Hepatocyte (in vitro differentiated cells): ENCODE results near the gene HECTD2.
"Not testable (repeated sequence)": the region's sequence is repeated elsewhere in the genome, so short reads cannot be mapped to it uniquely, and the experiment has no call there.

Experiments used
- EZH2 ChIP-seq: fragments of 200-600 bp; sonication (generic); IDR thresholded peaks from 2 replicates; pipeline ENCODE4 v1.6.1; 2016; ENCODE audit warnings: antibody characterized with exemption, mild to moderate bottlenecking, borderline replicate concordance
- EZH2phosphoT487 ChIP-seq: fragments of 200-600 bp; sonication (generic); IDR thresholded peaks from one replicate; pipeline ENCODE4 v1.6.1; 2018; ENCODE audit warnings: antibody characterized with exemption, mild to moderate bottlenecking, low read depth, moderate library complexity; ENCODE audit not compliant: unreplicated experiment, severe bottlenecking
- TF ChIP-seq, protein P1 (sequence below): fragments of 200-600 bp; sonication (generic); IDR thresholded peaks from 2 replicates; pipeline ENCODE4 v1.5.1; 2016; ENCODE audit warnings: antibody characterized with exemption, mild to moderate bottlenecking; ENCODE audit not compliant: poor library complexity

DNA sequence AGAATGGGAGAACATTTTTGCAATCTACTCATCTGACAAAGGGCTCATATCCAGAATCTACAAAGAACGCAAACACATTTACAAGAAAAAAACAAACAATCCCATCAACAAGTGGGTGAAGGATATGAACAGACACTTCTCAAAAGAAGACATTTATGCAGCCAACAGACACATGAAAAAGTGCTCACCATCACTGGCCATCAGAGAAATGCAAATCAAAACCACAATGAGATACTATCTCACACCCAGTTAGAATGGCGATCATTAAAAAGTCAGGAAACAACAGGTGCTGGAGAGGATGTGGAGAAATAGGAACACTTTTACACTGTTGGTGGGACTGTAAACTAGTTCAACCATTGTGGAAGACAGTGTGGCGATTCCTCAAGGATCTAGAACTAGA is 44.6 kb upstream of the HECTD2 start:
- TF ChIP-seq, protein P1, sequence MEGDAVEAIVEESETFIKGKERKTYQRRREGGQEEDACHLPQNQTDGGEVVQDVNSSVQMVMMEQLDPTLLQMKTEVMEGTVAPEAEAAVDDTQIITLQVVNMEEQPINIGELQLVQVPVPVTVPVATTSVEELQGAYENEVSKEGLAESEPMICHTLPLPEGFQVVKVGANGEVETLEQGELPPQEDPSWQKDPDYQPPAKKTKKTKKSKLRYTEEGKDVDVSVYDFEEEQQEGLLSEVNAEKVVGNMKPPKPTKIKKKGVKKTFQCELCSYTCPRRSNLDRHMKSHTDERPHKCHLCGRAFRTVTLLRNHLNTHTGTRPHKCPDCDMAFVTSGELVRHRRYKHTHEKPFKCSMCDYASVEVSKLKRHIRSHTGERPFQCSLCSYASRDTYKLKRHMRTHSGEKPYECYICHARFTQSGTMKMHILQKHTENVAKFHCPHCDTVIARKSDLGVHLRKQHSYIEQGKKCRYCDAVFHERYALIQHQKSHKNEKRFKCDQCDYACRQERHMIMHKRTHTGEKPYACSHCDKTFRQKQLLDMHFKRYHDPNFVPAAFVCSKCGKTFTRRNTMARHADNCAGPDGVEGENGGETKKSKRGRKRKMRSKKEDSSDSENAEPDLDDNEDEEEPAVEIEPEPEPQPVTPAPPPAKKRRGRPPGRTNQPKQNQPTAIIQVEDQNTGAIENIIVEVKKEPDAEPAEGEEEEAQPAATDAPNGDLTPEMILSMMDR = not testable (repeated sequence)
- not testable (repeated sequence) for TF ChIP-seq EZH2phosphoT487, EZH2
